SK-N-SH treated with all-trans-retinoic acid at 6 μM for 48 hours (cell line): ENCODE data around the gene UROC1.

Experiments
- ATAC-seq: fragments of 200-7000 bp; cut with Tn5 transposase; 3 replicates; pipeline ENCODE4 v1.9.1; 2020; ENCODE audit warnings: mild to moderate bottlenecking, moderate library complexity
- ARNTL ChIP-seq: fragments of 450-650 bp; formaldehyde crosslinking; IDR thresholded peaks from 2 replicates; pipeline ENCODE4 v1.5.0; 2020; ENCODE audit warnings: low read depth, mild to moderate bottlenecking, moderate library complexity, borderline replicate concordance
- BACH2 ChIP-seq: fragments of 250-450 bp; sonication (Bioruptor Pico); IDR thresholded peaks from 2 replicates; pipeline ENCODE4 v1.9.0; 2021; ENCODE audit warnings: mild to moderate bottlenecking, borderline replicate concordance
- CSDC2 ChIP-seq: fragments of 250-450 bp; sonication (Bioruptor Pico); IDR thresholded peaks from 2 replicates; pipeline ENCODE4 v1.5.0; 2020; ENCODE audit warnings: mild to moderate bottlenecking, moderate library complexity
- ESRRG ChIP-seq: fragments of 250-450 bp; sonication (Bioruptor Pico); IDR thresholded peaks from 2 replicates; pipeline ENCODE4 v1.6.1; 2021; ENCODE audit warnings: mild to moderate bottlenecking
- GLIS3 ChIP-seq: fragments of 250-450 bp; sonication (Bioruptor Pico); IDR thresholded peaks from 2 replicates; pipeline ENCODE4 v1.5.0; 2020; ENCODE audit warnings: mild to moderate bottlenecking, moderate library complexity
- ISL1 ChIP-seq: fragments of 250-450 bp; sonication (Bioruptor Pico); IDR thresholded peaks from 2 replicates; pipeline ENCODE4 v2.1.2; 2022; ENCODE audit warnings: mild to moderate bottlenecking, moderate library complexity
- OSR1 ChIP-seq: fragments of 250-450 bp; sonication (Bioruptor Pico); IDR thresholded peaks from 2 replicates; pipeline ENCODE4 v1.8.0; 2022; ENCODE audit warnings: moderate library complexity, mild to moderate bottlenecking, inconsistent platforms
- SNAI2 ChIP-seq: fragments of 250-450 bp; sonication (Bioruptor Pico); IDR thresholded peaks from 2 replicates; pipeline ENCODE4 v1.5.0; 2020; ENCODE audit warnings: mild to moderate bottlenecking, moderate library complexity
- TCF4 ChIP-seq: fragments of 250-450 bp; sonication (Bioruptor Pico); IDR thresholded peaks from 2 replicates; pipeline ENCODE4 v1.8.0; 2021; ENCODE audit warnings: mild to moderate bottlenecking, moderate library complexity, borderline replicate concordance
- TOX ChIP-seq: fragments of 250-450 bp; sonication (Bioruptor Pico); IDR thresholded peaks from 2 replicates; pipeline ENCODE4 v1.8.0; 2021; ENCODE audit warnings: mild to moderate bottlenecking, moderate library complexity, borderline replicate concordance
- ZC3H10 ChIP-seq: fragments of 250-450 bp; sonication (Bioruptor Pico); IDR thresholded peaks from 2 replicates; pipeline ENCODE4 v1.5.1; 2021; ENCODE audit warnings: mild to moderate bottlenecking, moderate library complexity
- ZFP3 ChIP-seq: fragments of 250-450 bp; sonication (Bioruptor Pico); IDR thresholded peaks from 2 replicates; pipeline ENCODE4 v1.5.0; 2020; ENCODE audit warnings: mild to moderate bottlenecking, moderate library complexity
- ZFP30 ChIP-seq: fragments of 450-650 bp; formaldehyde crosslinking; IDR thresholded peaks from 2 replicates; pipeline ENCODE4 v1.5.0; 2022; ENCODE audit warnings: mild to moderate bottlenecking, moderate library complexity
- ZNF565 ChIP-seq: fragments of 450-650 bp; formaldehyde crosslinking; conservative IDR thresholded peaks from 2 replicates; pipeline ENCODE4 v1.5.0; 2020; ENCODE audit warnings: low read depth, mild to moderate bottlenecking, moderate library complexity
- ZNF70 ChIP-seq: fragments of 450-650 bp; formaldehyde crosslinking; IDR thresholded peaks from 2 replicates; pipeline ENCODE4 v1.5.0; 2020; ENCODE audit warnings: mild to moderate bottlenecking, moderate library complexity
- ZNF8 ChIP-seq: fragments of 450-650 bp; formaldehyde crosslinking; IDR thresholded peaks from 2 replicates; pipeline ENCODE4 v1.5.0; 2020; ENCODE audit warnings: mild to moderate bottlenecking, moderate library complexity
- TF ChIP-seq, protein P1 (sequence below): fragments of 250-450 bp; sonication (Bioruptor Pico); IDR thresholded peaks from 2 replicates; pipeline ENCODE4 v1.8.0; 2021; ENCODE audit warnings: low read depth, mild to moderate bottlenecking, moderate library complexity, borderline replicate concordance
- TF ChIP-seq, protein P2 (sequence below): fragments of 250-450 bp; sonication (Bioruptor Pico); IDR thresholded peaks from 2 replicates; pipeline ENCODE4 v1.5.0; 2020; ENCODE audit warnings: mild to moderate bottlenecking, moderate library complexity
- TF ChIP-seq, protein P3 (sequence below): fragments of 250-450 bp; sonication (Bioruptor Pico); IDR thresholded peaks from 2 replicates; pipeline ENCODE4 v1.8.0; 2020; ENCODE audit warnings: mild to moderate bottlenecking, moderate library complexity, borderline replicate concordance
- TF ChIP-seq, protein P4 (sequence below): fragments of 250-450 bp; sonication (Bioruptor Pico); IDR thresholded peaks from 2 replicates; pipeline ENCODE4 v1.5.1; 2020; ENCODE audit warnings: low read depth, mild to moderate bottlenecking, moderate library complexity

UROC1 gene

DNA sequence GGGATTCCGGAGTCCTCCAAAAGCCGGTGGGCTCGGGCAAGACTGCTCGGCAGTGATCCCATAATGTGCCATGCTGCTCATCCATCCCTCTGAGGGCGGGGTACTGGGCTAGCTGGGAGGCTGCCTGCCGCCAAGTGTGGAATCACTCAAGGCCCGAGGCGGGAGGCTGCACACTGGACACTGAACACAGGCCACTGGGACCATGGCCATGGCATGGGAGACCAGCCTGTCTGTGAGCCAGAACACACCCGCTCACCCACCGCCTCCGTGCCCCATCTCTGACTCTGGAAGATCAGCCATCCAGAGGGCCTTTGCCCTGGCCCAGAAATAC lies 39.8 kb upstream of the UROC1 start (continued):
- TF ChIP-seq, protein P1, sequence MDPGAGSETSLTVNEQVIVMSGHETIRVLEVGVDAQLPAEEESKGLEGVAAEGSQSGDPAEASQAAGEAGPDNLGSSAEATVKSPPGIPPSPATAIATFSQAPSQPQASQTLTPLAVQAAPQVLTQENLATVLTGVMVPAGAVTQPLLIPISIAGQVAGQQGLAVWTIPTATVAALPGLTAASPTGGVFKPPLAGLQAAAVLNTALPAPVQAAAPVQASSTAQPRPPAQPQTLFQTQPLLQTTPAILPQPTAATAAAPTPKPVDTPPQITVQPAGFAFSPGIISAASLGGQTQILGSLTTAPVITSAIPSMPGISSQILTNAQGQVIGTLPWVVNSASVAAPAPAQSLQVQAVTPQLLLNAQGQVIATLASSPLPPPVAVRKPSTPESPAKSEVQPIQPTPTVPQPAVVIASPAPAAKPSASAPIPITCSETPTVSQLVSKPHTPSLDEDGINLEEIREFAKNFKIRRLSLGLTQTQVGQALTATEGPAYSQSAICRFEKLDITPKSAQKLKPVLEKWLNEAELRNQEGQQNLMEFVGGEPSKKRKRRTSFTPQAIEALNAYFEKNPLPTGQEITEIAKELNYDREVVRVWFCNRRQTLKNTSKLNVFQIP, result no peak
- no peak for TF ChIP-seq ARNTL (CRISPR knock-in tag)
- no peak for TF ChIP-seq ZFP3
- TF ChIP-seq, protein P2, sequence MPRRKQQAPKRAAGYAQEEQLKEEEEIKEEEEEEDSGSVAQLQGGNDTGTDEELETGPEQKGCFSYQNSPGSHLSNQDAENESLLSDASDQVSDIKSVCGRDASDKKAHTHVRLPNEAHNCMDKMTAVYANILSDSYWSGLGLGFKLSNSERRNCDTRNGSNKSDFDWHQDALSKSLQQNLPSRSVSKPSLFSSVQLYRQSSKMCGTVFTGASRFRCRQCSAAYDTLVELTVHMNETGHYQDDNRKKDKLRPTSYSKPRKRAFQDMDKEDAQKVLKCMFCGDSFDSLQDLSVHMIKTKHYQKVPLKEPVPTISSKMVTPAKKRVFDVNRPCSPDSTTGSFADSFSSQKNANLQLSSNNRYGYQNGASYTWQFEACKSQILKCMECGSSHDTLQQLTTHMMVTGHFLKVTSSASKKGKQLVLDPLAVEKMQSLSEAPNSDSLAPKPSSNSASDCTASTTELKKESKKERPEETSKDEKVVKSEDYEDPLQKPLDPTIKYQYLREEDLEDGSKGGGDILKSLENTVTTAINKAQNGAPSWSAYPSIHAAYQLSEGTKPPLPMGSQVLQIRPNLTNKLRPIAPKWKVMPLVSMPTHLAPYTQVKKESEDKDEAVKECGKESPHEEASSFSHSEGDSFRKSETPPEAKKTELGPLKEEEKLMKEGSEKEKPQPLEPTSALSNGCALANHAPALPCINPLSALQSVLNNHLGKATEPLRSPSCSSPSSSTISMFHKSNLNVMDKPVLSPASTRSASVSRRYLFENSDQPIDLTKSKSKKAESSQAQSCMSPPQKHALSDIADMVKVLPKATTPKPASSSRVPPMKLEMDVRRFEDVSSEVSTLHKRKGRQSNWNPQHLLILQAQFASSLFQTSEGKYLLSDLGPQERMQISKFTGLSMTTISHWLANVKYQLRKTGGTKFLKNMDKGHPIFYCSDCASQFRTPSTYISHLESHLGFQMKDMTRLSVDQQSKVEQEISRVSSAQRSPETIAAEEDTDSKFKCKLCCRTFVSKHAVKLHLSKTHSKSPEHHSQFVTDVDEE (CRISPR knock-in tag), result no peak
- TF ChIP-seq TCF4 (CRISPR knock-in tag), result no peak
- TF ChIP-seq, protein P3, sequence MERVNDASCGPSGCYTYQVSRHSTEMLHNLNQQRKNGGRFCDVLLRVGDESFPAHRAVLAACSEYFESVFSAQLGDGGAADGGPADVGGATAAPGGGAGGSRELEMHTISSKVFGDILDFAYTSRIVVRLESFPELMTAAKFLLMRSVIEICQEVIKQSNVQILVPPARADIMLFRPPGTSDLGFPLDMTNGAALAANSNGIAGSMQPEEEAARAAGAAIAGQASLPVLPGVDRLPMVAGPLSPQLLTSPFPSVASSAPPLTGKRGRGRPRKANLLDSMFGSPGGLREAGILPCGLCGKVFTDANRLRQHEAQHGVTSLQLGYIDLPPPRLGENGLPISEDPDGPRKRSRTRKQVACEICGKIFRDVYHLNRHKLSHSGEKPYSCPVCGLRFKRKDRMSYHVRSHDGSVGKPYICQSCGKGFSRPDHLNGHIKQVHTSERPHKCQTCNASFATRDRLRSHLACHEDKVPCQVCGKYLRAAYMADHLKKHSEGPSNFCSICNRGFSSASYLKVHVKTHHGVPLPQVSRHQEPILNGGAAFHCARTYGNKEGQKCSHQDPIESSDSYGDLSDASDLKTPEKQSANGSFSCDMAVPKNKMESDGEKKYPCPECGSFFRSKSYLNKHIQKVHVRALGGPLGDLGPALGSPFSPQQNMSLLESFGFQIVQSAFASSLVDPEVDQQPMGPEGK (CRISPR knock-in tag), result no peak
- no peak for TF ChIP-seq ZFP30 (CRISPR knock-in tag)

DNA sequence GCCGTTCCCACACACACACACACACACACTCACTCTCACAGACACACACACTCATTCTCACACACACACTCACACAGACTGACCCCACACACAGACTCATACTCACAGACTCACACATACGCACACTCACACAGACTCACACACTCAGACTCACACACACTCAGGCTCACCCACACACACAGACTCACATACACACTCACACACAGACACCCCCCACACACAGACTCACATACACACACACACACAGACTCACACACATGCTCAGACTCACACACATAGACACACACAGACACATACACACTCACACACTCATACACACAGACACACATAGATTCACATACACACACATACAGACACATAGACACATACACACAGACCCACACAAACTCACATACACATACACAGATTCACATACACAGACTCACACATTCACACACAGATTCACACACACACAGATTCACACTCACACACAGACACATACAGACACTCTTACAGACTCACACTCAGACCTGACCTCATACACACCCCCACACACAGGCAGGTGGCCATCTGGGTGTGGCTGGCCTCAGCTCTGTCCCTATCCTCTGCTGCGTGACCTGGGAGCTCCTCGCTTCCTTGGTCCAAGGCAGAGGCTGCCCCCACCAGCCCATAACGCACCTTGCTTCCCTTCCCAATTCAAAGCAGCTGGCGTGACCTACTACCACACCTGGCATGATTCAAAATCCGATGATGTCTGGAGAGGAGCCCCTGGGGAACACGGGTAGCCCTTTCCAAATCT lies 39.3 kb upstream of the UROC1 start:
- no peak for ATAC-seq
- TF ChIP-seq ZNF8 (CRISPR knock-in tag) (no peak), ZNF565 (no peak), ZC3H10 (CRISPR knock-in tag) (no peak), CSDC2 (no peak), ZFP30 (CRISPR knock-in tag) (no peak)
- TF ChIP-seq, protein P1, result no peak

DNA sequence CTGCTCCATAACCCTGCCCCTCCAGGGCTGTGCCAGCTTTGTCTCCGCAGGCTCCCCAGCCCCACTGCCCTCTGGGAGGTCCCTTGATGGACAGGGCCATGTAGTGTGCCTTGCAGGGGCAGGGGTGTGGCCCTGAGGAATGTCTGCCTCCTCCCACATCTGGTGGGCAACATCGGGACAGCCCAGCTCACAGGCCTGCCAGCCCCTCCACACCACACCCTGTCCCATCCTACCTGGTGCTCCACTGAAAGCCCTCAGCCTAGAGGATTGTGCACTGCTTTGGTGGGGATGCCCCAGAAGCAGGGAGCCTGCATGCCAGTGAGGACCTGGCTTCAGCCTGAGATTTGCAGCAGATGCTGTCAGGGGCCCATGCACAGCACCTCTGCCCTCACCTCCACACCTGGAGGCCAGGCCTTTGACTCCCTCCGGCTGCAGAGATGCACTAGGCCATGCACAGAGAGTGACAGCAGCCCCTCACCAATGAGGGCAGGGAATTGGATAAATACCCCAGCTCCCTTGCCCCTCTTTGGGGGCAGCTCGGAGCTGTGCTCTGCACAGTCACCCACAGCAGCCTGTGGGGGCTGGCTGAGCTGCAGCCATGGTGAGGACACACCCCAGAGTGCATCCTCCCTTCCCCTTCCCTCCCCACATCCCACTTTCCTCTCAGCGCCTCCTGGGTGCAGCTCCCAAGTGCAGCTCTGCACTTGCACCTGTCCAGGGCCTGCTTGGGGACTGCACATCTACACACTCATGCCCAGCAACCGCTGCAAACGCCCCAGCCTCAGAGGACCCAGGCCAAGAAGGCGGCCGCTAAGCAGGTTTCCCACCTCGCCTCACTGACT lies 38.4 kb upstream of the UROC1 start:
- no peak for TF ChIP-seq BACH2
- TF ChIP-seq, protein P2 (CRISPR knock-in tag), result no peak
- TF ChIP-seq OSR1 (CRISPR knock-in tag), result no peak
- TF ChIP-seq CSDC2, result no peak
- TF ChIP-seq TOX, result no peak
- TF ChIP-seq SNAI2 (CRISPR knock-in tag), result no peak
- no peak for TF ChIP-seq TCF4 (CRISPR knock-in tag)
- TF ChIP-seq ESRRG (CRISPR knock-in tag), result no peak
- no peak for TF ChIP-seq ZNF70 (CRISPR knock-in tag)
- TF ChIP-seq, protein P4, sequence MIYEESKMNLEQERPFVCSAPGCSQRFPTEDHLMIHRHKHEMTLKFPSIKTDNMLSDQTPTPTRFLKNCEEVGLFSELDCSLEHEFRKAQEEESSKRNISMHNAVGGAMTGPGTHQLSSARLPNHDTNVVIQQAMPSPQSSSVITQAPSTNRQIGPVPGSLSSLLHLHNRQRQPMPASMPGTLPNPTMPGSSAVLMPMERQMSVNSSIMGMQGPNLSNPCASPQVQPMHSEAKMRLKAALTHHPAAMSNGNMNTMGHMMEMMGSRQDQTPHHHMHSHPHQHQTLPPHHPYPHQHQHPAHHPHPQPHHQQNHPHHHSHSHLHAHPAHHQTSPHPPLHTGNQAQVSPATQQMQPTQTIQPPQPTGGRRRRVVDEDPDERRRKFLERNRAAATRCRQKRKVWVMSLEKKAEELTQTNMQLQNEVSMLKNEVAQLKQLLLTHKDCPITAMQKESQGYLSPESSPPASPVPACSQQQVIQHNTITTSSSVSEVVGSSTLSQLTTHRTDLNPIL (CRISPR knock-in tag), result no peak
- no peak for TF ChIP-seq ISL1 (CRISPR knock-in tag)
- no peak for TF ChIP-seq ARNTL (CRISPR knock-in tag)
- TF ChIP-seq ZNF565, result no peak
- TF ChIP-seq GLIS3 (CRISPR knock-in tag), result no peak
- TF ChIP-seq ZC3H10 (CRISPR knock-in tag), result no peak
- TF ChIP-seq ZNF8 (CRISPR knock-in tag), result no peak
- ATAC-seq, result no peak
